Measurements from ENCODE around the gene PCDHGC4.

PCDHGC4 gene

GRCh38 chr5:141494761-141495452, 10.1 kb downstream of the PCDHGC4 start:
- Histone ChIP-seq H3K4me3 (no peak overlapping the region), H3K27ac (peak overlapping the region; percentile 11 to 36), H3K27me3 (no peaks in the 10 kb centered on the region), H3K9me3 (no peaks in the 10 kb centered on the region), H3K36me3 (peaks cover 0 to 36% (median 34%) of the 10 kb centered on the region in 3 donors), H3K4me1 (peaks cover 0 to 34% (median 18%) of the 10 kb centered on the region in 4 donors)
- no peak for TF ChIP-seq CTCF (IDR thresholded peaks at IDR 0.05)
- intact Hi-C loops (cut with DNase I; ENCODE audit: low total_unique reads) = no loop called here
- no peak for DNase-seq

- intact Hi-C loops (cut with DNase I; ENCODE audit: low total_unique reads) = no loop called here
- no peaks in the 10 kb centered on the region for H3K27me3 ChIP-seq
- no peak for DNase-seq
- H3K36me3 ChIP-seq = peaks cover 0 to 31% (median 30%) of the 10 kb centered on the region in 3 donors
- peak overlapping the region in 1 of 2 donors; percentile 36 for H3K27ac ChIP-seq
- TF ChIP-seq CTCF (IDR thresholded peaks at IDR 0.05) = no peak
- no peak overlapping the region for H3K4me3 ChIP-seq
- H3K9me3 ChIP-seq = no peaks in the 10 kb centered on the region
- peaks cover 0 to 34% (median 18%) of the 10 kb centered on the region in 4 donors for H3K4me1 ChIP-seq
These were observed 10.6 kb downstream of the PCDHGC4 start for GRCh38 chr5:141495453-141495811.

- Histone ChIP-seq H3K36me3 (peaks cover 0 to 25% (median 24%) of the 10 kb centered on the region in 3 donors), H3K27ac (no peak overlapping the region), H3K4me1 (peaks cover 0 to 34% (median 18%) of the 10 kb centered on the region in 4 donors), H3K27me3 (no peaks in the 10 kb centered on the region), H3K9me3 (no peaks in the 10 kb centered on the region), H3K4me3 (no peak overlapping the region)
- intact Hi-C loops (cut with DNase I; ENCODE audit: low total_unique reads) = no loop called here
- no peak for TF ChIP-seq CTCF (IDR thresholded peaks at IDR 0.05)
- DNase-seq = no peak
These were observed 11.2 kb downstream of the PCDHGC4 start for GRCh38 chr5:141496038-141496437.

GRCh38 chr5:141501761-141502160, 16.9 kb downstream of the PCDHGC4 start:
- Histone ChIP-seq H3K36me3 (peaks cover 0 to 31% (median 16%) of the 10 kb centered on the region in 3 donors), H3K4me1 (peaks cover 0 to 4% (median 4%) of the 10 kb centered on the region in 4 donors), H3K4me3 (no peak overlapping the region), H3K27me3 (no peaks in the 10 kb centered on the region), H3K27ac (no peak overlapping the region), H3K9me3 (no peaks in the 10 kb centered on the region)
- no peak for DNase-seq
- TF ChIP-seq CTCF (IDR thresholded peaks at IDR 0.05) = no peak
- intact Hi-C loops (cut with DNase I; ENCODE audit: low total_unique reads) = no loop called here

- Histone ChIP-seq H3K36me3 (peaks cover 0 to 21% (median 7%) of the 10 kb centered on the region in 3 donors), H3K27ac (no peak overlapping the region), H3K4me1 (peaks cover 0 to 23% (median 22%) of the 10 kb centered on the region in 4 donors), H3K4me3 (no peak overlapping the region), H3K9me3 (no peaks in the 10 kb centered on the region), H3K27me3 (no peaks in the 10 kb centered on the region)
- intact Hi-C loops (cut with DNase I; ENCODE audit: low total_unique reads) = no loop called here
- no peak for TF ChIP-seq CTCF (IDR thresholded peaks at IDR 0.05)
- no peak for DNase-seq
These were observed 18.9 kb downstream of the PCDHGC4 start for GRCh38 chr5:141503681-141504080.

All from tibial artery (tissue), 4 donors.